ENCODE results near the gene HKDC1.
A peak's percentile ranks its signal among the peaks of the same experiment; 100 is the strongest.

Gene HKDC1

GRCh38 chr10:69217119-69217754, 2.9 kb upstream of the HKDC1 start:
- DNase-seq = no peak

- no peak for DNase-seq
Observed at GRCh38 chr10:69218831-69219230, 1.3 kb upstream of the HKDC1 start.

DNA sequence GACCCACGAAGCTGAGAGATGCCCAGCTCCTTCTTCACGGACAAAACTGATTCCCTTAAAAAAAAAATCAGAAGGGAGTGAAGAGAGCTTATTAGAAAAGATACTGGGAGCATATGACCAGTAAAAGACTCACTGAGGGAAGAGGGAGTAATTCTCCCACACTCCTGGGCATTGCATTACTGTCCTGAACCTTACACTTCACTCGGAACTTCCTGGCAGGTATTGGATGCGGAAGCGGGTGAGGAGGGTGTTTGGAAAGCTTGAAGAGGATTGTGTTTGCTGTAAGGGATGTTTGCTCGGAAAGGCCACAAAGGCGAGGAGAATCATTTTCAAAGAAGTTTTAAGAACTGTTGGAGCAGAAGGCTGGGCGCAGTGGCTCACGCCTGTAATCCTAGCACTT, 375 bp downstream of the HKDC1 start:
- no peak for DNase-seq

GRCh38 chr10:69222157-69223027, 2.3 kb downstream of the HKDC1 start:
- DNase-seq = no peak

- DNase-seq = no peak
Observed at GRCh38 chr10:69223028-69223342, 2.9 kb downstream of the HKDC1 start.

DNA sequence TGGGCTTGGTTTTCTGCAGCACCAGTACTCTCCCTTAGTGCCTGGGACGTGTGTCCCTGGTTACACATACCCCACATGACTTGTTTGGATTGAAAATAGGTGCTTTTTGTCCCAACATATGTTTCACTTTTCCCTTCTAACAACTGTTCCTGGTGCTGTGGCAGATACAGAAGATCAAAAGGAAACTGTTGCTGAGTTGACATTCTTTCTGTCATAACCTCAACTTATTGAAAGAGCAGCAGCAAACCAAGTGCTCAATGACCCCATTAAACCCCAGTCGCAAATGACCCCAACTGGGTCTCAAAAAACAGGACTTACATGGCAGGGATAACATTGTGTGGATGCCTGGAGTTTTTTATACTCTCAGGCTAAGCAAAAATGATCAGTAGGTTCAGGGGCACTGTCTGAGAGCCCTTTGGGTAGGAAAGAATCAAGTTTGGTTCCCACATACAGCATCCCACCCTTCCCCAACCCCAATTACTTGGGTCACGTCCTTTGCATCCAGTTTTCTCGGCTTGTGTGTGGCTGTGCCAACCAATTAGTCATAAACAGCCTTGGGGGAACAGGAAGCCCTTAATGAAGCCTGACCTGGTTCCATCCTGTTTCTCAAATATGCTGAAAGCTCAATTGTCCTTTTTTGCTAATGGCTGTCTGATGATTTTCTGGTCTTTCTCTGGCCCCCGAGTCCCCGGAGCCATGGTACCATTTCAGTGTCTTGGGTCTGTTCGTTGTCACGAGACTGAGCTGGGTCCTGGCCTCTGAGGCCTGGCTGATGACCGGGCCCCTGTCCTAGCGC, 4.9 kb downstream of the HKDC1 start:
- DNase-seq = no peak

DNA sequence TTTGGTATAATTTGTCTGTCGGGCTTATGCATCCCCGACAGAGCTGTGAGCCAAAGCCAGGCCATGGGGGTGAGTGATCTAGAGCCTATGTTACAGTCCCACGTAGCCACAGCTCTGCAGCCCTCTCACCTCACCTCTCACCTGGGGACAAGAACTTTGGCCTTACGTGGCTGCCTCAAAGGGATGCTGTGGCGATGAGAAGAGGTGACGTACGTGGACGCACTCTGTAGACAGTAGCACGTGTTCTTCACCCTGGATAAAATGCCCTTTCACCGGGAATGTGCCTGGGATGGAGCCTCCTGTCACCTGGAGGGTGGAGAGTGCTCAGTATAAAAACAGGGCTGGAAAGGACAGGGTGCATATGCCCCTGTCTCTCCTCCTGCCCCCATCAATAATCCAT, 5.5 kb downstream of the HKDC1 start:
- DNase-seq = no peak

GRCh38 chr10:69226919-69227450, 6.9 kb downstream of the HKDC1 start:
- no peak for DNase-seq

DNA sequence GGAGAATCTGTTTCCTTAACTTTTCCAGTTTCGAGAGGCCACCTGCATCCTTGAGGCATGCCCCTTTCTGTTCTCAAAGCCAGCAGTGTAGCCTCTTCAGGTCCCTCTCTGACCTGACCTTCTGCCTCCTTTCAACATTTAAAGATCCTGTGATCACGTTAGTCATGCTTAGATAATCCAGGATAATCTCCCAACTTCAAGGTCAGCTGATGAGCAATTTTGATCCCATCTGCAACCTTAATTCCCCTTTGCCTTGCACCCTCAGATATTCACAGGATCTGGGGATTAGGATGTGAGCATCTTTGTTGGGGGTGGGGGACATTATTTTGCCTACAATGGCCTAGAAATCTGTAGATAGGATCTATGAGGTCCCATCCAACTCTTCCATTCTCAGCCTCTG, 8.0 kb downstream of the HKDC1 start:
- no peak for DNase-seq

GRCh38 chr10:69229616-69229916, 9.4 kb downstream of the HKDC1 start:
- no peak for DNase-seq

DNA sequence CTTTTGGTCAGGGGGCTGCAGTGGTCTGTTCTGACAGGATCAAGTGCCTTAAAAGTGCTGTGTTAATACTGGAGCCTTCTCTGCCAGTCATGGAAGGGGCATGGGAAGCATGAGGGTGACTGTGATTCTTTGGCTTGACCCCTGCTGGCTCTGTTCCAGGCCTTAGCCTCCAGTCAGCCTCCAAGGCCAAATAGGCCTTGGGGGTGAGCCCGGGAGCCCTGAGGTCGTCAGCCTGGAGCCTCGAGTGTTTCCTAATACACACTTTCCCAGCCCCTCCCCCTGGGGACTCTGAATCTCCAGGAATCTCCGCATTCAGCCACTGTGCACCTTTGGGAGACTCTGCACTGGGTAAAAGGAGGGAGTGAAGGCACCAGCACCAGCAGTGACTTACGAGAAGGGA, 10.0 kb downstream of the HKDC1 start:
- DNase-seq = no peak

DNA sequence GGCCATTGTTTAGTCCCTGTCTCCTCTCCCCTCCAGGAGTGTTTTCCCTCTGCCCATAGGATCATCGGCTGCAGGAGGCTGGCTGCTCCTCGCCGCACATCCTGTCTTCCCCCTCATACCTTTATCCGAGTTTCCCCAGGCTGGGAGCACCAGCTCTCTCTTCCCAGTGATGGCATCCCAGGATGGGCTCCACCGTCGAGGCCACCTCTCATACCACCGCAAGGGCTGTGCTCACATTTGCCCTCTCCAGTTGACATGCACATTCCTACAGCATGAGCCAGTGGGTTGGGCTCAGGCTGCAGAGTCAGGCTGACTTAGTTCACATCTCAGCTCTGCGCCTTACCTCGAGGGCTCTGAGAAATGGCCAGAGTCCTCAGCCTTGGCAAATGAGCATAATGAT, 12.1 kb downstream of the HKDC1 start:
- no peak for DNase-seq

- no peak for DNase-seq
Observed at GRCh38 chr10:69232736-69233480, 12.8 kb downstream of the HKDC1 start.

GRCh38 chr10:69234447-69234846, 14.3 kb downstream of the HKDC1 start:
- DNase-seq = no peak

DNA sequence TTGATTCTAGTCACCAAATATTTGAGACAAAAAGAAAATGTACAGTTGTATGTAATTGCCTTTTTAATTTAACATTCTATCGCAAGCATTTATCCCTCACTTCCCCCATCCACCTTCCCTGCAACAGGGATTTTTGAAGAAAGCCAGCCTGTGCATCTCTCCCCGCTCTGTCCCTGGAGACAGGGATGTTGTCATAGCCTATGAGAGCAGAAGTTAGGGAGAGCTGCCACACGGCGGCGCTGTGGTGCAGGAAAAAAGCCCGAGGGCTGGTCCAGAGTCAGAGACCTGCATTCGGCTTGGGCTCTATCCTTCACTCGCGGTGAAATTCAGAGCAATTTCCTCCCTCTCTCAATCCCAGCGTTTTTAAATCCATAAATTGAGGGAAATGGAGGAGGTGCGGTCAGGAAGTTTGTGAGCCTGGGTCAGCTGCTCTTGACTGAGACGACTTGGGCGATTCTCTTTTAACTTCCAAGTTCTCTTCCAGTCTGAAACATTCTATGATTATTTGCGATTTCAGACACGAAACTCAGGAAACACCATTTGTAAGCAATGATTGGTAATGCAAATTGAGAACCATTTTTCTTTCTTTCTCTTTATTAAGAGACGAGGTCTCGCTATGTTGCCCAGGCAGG, 17.5 kb downstream of the HKDC1 start:
- DNase-seq = peak; percentile 83

DNA sequence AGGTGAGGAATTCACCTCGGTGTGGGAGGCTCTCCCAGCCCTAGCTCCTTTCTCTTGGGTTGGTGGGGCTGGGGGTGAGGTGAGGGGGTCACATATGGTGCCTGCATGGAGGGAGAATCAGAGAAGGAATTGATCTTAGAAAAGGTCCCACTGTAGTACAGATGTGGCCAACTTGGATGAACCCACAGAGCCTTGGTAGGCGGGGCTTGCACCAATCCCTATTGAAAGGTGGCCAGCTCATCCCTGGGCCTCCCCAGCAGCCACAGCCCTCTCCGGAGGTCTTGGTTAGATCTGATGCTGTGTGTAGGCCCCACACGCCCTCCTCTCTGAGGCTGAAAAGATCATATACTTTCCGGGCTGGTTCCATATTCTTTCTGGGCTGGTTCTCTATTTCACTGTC, 19.0 kb downstream of the HKDC1 start:
- DNase-seq = no peak

DNA sequence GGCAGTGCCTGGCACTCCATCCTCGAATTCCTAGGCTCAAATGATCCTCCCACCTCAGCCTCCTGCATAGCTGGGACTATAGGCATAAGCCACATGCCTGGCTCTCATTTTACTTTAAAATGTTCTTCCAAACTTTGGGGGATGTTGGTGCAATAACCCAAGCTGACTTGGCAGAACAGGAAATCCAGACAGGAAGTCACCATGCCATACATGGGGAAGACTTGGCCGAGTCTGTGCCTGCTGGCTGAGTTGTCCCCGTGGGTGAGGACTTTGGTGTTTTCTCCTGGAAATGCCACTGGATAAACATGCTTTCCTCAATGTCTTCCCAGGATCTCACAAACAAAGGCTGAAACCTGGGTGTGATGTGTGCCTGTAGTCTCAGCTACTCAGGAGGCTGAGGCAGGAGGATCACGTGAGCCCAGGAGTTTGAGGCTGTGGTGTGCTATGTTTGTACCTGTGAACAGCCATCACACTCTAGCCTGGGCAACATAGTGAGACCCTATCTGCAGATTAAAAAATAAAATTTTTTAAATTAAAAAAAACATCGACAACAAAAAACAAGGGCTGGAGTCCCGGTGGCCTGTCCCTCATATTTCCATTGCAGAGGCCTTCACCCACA, 19.8 kb downstream of the HKDC1 start:
- no peak for DNase-seq

- no peak for DNase-seq
Observed at GRCh38 chr10:69240455-69240854, 20.3 kb downstream of the HKDC1 start.

DNA sequence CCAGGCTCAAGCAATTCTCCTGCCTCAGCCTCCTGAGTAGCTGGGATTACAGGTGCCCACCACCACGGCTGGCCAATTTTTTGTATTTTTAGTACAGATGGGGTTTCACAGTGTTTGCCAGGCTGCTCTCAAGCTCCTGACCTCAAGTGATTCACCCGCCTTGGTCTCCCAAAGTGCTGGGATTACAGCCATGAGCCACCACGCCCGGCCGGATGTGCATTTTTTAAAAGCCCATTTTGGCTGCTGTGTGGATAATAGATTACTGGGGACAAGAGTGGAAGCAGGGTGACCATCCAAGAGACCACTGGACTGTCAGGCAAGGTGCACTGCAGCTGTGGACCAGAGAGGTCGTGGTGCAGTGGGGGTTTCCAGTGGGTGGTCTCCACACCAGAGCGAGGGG, 21.4 kb downstream of the HKDC1 start:
- no peak for DNase-seq

GRCh38 chr10:69242040-69242851, 22.1 kb downstream of the HKDC1 start:
- DNase-seq = no peak

DNA sequence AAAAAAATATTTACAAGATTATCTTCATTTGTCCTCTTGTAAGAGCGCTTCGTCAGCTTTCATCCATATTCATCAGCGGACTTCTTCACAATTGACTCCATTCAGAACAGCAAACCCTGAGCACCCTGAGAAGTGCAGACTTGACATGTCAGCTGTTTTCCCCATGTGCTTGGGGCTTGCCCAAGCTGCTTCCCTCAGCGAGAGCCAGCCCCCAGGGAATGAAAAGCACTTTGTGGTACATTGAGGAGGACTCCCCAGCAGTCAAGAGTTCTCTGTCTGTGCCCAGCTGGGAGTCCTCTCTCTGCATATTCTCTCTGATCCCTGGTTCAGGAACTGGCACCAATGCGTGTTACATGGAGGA, 22.7 kb downstream of the HKDC1 start:
- DNase-seq = no peak

Data from NCI-H1694 treated with DMSO at 0.1 percent for 48 hours (cell line).